Epithelial cell of prostate (primary cell): Measurements from ENCODE around the gene GALK2.
"Not testable (repeated sequence)": the region's sequence is repeated elsewhere in the genome, so short reads cannot be mapped to it uniquely, and the experiment has no call there.

Experiments
- DNase-seq: peaks from one replicate; pipeline ENCODE4 v3.0.0-alpha.2; 2011; ENCODE audit warnings: low read depth, low spot score
- H3K27ac ChIP-seq: fragments of 450-650 bp; 2 replicates; pipeline ENCODE4 v1.5.1; 2017; ENCODE audit warnings: mild to moderate bottlenecking

The GALK2 gene

GRCh38 chr15:49315391-49315823, 145.4 kb downstream of the GALK2 start:
- H3K27ac ChIP-seq: no peak overlapping the region
- no peak for DNase-seq

- H3K27ac ChIP-seq: no peak overlapping the region
- no peak for DNase-seq
These were observed 150.3 kb downstream of the GALK2 start for GRCh38 chr15:49320351-49320750.

GRCh38 chr15:49323207-49323606, 153.2 kb downstream of the GALK2 start:
- H3K27ac ChIP-seq: no peak overlapping the region
- no peak for DNase-seq

- H3K27ac ChIP-seq: no peak overlapping the region
- no peak for DNase-seq
These were observed 157.9 kb downstream of the GALK2 start for GRCh38 chr15:49327927-49328326.

GRCh38 chr15:49328941-49329340, 158.9 kb downstream of the GALK2 start:
- H3K27ac ChIP-seq: no peak overlapping the region
- no peak for DNase-seq

- no peak overlapping the region for H3K27ac ChIP-seq
- DNase-seq: no peak
These were observed 160.1 kb downstream of the GALK2 start for GRCh38 chr15:49330166-49330565.

- DNase-seq: no peak
- H3K27ac ChIP-seq: no peak overlapping the region
These were observed 161.4 kb downstream of the GALK2 start for GRCh38 chr15:49331442-49331841.

- DNase-seq: no peak
These were observed 161.9 kb downstream of the GALK2 start for GRCh38 chr15:49331951-49332350.

GRCh38 chr15:49339656-49340055, 169.6 kb downstream of the GALK2 start:
- no peak for DNase-seq
- H3K27ac ChIP-seq: no peak overlapping the region

More at GRCh38 chr15:49331951-49332350, 161.9 kb downstream of the GALK2 start:
- H3K27ac ChIP-seq: no peak overlapping the region

GRCh38 chr15:49343546-49343945, 173.5 kb downstream of the GALK2 start:
- no peak for DNase-seq
- H3K27ac ChIP-seq: no peak overlapping the region

GRCh38 chr15:49354439-49354838, 184.4 kb downstream of the GALK2 start:
- DNase-seq, H3K27ac ChIP-seq: not testable (repeated sequence)

- DNase-seq: no peak
These were observed 191.3 kb downstream of the GALK2 start for GRCh38 chr15:49361370-49361769.

GRCh38 chr15:49366496-49366895, 196.4 kb downstream of the GALK2 start:
- no peak overlapping the region for H3K27ac ChIP-seq
- no peak for DNase-seq

More at GRCh38 chr15:49361370-49361769, 191.3 kb downstream of the GALK2 start:
- no peak overlapping the region for H3K27ac ChIP-seq

- H3K27ac ChIP-seq: no peak overlapping the region
- DNase-seq: no peak
These were observed 200.7 kb downstream of the GALK2 start for GRCh38 chr15:49370782-49371181.

GRCh38 chr15:49372366-49372765, 202.3 kb downstream of the GALK2 start:
- H3K27ac ChIP-seq: no peak overlapping the region
- no peak for DNase-seq

GRCh38 chr15:49379996-49380395, 209.9 kb downstream of the GALK2 start:
- no peak for DNase-seq

GRCh38 chr15:49380912-49381311, 210.9 kb downstream of the GALK2 start:
- no peak for DNase-seq

More at GRCh38 chr15:49379996-49380395, 209.9 kb downstream of the GALK2 start:
- no peak overlapping the region for H3K27ac ChIP-seq

More at GRCh38 chr15:49380912-49381311, 210.9 kb downstream of the GALK2 start:
- H3K27ac ChIP-seq: no peak overlapping the region
